GM19463 (cell line): Measurements from ENCODE around the gene SFXN5.
"Not testable (repeated sequence)": the region's sequence is repeated elsewhere in the genome, so short reads cannot be mapped to it uniquely, and the experiment has no call there.

Experiments used
- ATAC-seq: cut with Tn5 transposase; IDR thresholded peaks from one replicate; pipeline ENCODE4 v1.9.1; 2021; ENCODE audit warnings: mild to moderate bottlenecking, moderate library complexity; ENCODE audit not compliant: unreplicated experiment

Gene SFXN5

DNA sequence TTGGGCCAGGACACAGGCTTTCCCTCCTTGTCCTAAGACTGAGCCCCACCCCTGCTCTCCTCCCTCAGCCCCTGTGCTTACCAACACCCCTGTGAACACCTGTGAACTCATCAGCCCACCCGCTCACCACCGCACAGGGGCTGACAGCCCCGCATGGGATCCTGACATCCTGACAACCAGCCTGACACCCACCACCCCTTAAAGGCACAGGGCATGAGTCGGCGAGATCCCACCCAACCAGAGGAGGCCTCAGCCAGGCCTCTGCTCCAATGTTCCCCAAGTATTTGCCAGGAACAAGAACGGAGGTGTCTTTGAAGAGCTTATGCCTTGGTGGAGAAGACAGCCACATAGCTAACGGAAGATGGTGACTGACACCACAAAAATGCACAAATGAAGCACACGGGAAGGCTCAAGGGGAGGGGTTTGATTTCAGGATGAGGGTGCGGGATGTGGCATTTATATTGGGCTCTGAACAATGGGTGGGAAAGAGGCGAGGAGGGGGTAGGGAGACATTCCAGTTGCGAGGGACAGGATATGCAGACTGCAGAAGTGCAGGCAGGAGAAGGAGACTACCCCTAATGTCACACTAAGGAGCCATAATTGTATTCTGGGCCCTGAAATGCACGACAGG lies 30.2 kb upstream of the SFXN5 start:
- ATAC-seq, result no peak

DNA sequence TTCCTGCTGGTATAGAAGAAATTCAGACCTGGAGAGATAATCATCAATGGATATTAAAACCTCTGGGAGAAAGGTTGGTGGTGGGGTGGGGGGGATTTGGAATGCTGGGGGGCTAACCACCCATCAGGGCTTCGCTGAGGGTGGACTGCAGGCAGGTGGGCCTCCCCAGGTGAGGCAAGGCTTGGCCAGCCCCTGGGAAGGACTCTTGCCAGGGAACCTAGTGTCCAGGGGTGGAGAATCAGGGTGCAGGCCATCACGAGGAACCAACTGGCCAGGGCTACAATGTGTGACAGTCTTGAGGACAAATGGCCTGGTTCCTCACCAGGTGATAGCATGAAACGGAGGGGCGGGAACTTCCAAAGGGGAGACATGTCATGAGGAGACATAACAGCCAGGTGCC lies 29.4 kb upstream of the SFXN5 start:
- no peak for ATAC-seq

DNA sequence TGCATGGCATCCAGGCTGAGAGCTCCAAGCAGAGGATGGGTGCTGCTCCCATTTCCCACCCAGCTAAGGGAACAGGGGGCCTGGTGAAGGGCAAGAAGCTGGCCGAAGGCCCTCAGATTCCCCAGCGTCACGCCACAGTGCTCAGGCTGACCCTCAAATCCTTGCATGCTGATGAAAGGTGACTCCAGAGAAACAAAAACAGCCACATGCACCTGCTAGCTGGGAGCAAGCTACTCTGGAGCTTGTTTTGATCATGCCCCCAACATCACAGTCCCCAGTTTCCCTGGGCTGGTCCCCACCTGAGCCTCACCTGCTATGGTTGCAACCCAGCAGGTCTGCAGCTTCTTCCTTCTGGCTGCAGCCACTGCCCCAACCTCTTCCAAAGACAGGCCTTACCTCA lies 28.0 kb upstream of the SFXN5 start:
- no peak for ATAC-seq

DNA sequence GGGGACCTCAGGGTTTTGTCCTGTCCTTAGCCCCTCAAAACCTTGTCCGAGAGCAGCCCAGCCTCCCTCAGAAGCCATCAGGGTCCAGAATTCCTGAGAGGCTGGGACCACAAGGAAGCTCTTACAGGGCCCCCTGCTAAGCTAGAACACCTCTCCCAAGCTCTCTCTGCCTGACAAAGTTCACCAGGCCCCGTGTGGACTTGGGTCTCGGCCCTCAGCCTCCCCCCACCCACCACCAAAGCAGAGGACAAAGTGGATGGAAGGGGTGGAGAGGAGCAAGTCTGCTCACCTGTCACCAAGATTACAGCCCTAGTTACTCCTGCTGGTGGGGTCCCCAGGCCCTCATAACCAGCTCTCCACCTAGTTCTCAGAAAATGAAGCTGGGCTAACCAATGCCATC lies 24.4 kb upstream of the SFXN5 start:
- no peak for ATAC-seq

DNA sequence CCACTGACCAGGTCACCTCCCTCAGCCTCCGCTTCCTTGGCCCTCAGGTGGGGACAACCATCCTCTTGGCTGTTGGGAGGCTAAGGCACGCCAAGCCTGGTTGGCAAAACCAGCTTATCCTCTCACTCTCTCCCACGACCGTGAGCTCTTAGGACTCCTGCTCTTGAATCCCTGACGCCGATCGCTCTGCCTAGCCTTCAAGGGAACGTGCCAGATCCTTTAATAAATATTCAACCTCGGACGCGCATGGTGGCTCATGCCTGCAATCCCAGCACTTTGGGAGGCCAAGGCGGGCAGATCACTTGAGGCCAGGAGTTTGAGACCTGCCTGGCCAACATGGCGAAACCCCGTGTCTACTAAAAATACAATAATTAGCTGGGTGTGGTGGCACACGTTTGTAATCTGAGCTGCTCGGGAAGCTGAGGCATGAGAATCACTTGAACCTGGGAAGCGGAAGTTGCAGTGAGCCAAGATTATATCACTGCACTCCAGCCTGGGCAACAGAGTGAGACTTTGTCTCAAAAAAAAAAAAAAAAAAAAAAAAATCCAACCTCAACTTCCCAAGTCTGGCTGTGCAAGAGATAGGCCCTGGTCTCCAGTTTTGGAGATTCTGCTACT lies 22.2 kb upstream of the SFXN5 start:
- ATAC-seq, result not testable (repeated sequence)

DNA sequence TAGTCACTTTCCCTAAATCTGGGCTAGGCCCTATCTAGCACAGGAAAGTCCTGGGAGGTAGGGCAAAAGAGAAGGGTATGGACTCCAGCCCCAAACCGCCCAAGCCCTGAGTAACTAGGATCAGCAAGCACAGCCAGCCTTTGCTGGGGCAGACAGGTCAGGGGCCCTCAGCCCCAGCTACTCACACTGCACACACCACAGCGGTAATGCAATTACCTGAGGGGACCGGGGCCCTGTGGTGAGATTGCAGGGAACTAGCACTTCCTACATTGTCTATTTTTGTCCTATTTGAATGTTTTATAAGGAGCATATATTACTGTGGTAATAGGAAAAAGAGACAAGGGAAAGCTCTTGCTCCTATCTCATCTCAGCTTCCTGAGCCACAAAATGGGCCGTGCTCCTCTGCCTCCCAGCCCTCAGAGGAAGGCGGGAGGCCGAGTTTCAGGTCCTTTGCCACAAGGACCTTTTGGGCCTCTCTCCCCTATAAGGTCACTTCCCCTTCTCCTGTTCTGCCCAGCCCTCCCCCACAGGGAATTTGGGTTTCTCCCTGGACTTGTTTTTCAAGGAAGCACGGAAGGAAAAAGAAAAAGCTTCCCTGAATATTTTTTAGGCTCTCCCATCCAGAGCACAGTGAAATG lies 20.8 kb upstream of the SFXN5 start:
- no peak for ATAC-seq

DNA sequence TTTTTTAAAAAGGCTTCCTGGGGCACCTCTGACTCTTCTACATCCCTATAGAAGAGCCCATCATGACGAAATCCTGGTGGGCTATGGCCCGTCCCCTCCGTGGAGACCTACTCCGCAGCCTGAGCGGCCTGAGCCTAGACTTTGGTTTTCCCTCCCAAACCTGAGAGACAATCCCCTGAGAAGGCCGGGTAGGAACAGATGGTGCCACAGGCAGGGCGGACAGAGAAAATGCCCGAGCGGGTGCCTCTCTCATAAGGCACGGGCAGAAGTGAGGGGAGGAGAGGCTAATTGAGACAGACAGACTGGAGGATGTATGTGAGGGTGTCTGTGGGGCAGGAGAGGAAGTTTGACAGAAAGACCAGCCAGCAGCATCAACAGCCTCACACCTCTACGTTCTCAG lies 20.2 kb upstream of the SFXN5 start:
- ATAC-seq, result no peak

DNA sequence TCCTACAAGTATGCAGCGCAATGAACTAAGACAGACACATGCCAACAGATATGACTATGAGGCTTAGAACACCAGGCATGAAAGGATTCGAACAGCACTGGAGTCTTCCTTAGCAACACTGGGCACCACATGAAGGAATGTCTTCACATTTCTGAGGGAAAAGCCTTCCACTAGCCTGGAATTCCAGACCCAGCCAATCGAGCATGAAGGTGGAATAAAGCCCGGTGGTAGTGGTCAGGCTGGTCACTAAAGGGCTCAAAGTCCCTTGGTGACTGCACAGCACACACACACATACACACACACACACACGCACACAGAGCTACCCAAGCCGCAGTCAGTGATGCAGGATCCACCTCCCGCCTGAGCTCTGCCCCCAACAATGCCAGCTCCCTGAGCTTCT lies 19.7 kb upstream of the SFXN5 start:
- ATAC-seq, result no peak

DNA sequence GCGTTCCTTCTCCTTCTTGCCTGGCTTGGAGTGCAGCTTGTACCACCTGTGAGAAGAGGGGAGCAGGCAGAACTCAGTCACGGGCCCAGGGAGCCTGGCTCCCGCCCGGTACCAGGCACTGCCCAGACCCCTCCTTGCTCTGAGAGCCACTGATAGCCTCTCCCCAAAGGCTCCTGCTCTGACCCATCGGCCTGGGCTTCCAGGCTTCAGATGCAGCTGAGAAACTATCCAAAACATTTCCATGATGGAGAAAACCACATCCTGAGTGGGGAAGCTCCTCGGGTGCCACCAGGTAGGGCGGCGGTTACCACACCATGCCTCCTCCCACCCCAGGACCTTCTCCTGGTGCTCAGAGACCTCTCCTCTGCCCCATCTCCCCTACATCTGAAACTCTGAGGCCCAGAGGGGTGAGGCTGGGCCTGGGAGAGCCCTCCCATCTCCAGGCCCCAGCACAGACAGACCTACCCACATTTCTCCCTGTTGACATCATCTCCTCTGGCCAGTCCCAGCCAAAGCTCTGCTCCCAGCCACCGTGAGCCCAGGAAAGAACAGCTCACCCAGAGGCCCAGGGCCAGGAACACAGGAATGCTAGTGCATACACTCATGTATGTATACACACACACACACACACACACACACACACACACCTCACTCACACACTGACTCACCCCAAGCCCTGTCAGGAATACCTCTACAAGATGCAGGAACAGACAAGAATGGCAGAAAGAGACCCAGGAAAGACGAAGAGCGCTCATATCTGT lies 17.9 kb upstream of the SFXN5 start:
- no peak for ATAC-seq

DNA sequence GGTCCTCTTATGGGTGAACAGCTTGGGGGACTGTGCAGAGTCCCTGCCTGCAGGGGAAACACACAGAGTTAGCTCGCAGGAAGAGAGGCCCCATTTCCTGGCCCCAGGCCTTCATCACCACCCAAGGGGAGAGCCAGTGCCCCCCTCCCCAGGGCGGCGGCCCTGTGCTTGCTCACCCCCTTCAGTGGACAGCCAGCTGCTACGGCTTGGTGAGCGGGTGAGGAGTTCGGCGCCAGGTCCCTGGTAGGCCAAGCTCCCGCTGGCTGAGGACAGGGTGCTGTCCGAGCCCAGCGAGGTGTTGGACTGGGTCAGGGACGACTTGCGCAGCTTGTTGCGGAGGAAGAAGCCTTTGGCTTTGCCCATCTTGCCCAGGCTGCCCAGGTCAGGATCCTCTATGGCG lies 17.2 kb upstream of the SFXN5 start:
- no peak for ATAC-seq

DNA sequence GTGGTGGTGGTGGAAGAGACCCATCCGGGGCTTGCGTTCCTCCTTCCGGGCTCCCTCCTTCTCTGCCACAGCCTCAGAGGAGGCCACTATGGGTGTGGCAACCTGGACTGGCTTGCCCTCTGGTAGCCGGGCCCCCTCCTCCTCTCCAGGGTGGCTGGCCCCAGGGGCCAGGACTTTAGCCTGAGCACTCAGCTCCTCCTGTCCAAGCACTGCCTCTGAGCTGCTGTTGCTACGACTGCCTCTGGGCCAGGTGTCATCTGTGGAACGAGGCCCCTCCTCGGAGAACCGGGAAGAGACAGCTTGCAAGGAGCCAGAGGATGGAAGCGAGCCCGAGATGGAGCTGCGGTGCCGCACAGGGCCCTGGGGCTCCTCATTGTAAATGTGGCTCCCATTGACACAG lies 16.7 kb upstream of the SFXN5 start:
- no peak for ATAC-seq

DNA sequence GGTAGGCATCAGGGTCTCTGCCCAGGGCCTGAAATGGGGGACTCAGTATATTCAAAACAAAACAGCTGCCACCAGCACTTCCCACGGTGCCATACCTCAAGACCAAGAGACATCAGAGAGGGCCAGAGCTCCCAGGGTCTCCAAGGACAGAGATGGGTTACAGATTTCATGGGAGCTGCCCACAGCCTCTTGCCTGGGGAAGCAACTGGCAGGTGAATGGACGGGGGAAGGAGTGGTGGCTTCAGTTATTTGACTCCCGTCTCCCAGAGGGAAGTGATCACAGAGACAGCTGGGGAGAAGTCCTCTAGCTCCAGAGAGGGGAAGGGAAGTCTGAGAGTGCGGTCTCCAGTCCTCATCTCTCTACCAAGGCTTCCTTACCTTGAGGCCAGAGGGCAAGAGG lies 15.8 kb upstream of the SFXN5 start:
- ATAC-seq, result no peak

DNA sequence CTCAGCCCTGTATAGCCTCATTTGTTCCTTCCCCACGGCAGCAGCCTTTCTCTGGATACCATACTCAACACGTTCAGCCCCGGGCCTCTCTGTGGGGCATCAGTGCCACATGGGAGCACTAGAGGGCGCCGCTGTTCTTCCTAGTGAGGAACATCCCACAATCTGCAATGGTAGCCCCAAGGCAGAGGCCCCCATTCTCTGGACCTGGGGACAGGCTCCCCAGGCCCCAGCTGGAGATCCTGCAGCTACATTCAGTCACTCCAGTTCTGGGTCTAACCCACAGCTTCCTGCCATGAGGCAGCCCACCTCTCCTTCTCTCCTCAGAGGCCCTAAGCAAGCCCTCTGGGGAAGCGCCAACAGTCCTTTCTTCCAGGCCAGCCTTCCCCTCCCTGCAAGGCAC lies 14.2 kb upstream of the SFXN5 start:
- ATAC-seq, result peak; percentile 95

DNA sequence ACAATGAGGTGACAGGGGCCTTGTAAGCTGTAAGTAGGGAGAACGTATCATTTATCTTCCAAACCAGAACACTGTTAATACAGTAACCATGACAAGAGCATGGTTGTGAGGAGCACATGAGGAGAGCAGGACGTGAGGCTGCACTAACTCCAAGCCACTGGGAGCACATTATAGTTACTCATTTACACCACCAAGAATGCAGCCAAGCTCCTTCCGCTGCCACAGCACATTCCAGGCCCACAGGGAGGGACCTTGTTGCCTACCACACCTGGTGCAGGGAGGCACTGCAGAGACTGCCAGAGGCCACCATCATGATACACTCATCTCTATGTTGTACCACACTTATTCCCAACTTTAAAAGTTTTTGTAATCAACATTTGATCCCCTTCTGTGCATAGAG lies 13.5 kb upstream of the SFXN5 start:
- ATAC-seq, result no peak

DNA sequence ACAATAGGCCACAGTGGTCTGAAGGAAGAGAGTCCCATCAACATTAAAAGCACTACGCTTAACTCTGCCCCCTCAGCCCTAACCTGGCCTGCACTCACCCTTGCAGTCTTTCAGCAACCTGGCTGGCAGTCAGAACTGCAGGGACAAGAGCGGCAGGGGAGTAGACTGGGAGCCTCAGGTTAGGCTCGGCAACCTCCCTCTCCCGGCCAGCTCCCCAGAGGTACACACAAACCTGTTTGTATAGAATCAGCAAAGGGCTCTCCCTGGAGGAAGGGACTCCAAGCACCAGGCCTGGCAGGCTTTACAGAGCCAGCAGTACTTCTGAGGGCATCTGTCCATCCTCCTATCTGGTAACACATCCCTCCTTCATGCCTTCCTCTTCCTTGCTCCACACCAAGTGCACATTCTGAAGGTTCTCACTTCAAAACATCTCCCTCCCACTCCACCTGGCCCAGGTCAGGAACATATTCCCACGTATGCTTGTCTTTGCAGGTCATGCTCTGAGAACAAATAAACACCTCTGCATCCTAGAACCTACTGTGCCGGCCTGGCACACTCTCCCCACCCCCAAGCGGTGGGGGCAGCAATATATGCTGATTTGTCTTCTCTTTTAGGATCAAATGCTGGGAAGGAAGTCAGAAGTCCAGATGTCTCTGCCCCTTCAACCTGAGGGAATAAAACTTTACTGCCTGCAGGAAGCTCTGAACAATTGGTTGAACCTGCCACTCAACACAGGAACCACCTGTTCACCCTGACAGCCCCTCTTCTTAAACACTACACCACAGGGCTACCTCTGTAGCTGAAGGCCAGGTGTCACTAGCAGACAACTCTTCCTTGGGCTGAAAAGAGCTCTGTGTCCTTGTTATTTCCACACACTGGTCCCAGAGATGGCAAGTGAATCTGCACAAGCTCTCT lies 12.6 kb upstream of the SFXN5 start:
- no peak for ATAC-seq

DNA sequence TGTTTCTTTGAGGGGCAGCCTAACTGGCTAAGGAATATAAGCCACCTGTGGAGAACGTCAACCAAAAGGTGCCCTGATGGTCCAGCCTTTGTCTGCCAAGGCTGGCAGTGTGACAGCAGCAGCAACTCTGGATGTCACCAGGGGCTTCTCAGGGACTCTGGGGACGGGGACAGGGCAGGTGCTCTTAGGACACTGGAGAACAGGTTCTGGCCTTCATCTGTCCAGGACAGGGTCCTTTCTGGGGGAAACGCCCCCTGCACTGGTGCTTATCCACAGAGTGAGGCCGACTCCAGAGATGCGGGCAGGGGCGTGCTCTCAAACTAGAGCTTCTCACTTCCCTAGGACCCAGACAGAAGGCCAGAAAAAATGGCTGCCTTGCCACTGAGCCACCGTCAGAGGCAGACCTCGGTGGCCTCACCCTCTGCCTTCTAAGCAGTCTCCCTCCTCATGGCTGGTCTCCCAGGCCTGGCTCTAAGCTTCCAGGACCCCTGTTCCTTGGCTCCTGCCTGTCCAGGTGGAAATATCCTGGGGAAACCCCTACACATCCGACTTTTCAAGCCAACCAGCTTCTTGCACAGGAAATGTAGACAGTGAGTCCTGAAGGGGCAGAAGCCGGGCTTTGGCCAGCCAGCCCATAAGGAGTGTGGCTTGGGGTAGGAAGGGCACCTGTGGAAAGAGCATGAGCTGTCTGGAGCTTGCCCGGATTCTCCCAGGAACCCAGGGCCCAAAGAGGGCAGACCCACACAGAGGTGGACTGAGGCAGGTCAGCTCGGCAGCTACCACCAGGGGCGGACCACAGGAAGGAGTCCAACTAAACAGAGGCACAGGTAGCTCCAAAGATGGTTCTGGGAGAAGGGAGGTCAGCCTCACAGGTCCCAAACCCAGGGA lies 11.3 kb upstream of the SFXN5 start:
- ATAC-seq, result no peak

DNA sequence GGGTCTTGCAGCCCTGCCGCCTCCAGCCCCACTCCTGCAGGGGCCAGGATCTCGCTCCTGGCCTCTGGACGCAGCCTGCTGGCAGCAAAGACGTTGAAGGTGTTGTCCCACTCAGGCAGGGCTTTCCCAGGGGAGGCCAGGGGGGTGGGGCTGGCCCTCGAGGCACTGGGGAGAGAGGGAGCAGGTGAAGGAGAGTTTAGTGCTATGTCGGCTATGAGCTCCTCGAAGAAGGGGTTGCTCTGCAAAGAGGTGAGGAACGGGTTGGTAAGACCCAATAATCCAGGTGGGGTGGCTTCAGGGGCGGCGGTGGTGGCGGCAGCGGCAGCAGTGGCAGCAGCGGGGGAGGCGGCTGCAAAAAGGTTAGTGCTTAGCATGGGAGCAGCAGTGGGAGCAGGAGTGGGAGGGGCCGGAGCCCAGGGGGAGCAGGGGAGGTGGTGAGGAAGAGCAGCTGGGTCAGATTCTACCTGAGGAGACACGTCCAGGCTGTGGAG lies 9.7 kb upstream of the SFXN5 start:
- no peak for ATAC-seq

DNA sequence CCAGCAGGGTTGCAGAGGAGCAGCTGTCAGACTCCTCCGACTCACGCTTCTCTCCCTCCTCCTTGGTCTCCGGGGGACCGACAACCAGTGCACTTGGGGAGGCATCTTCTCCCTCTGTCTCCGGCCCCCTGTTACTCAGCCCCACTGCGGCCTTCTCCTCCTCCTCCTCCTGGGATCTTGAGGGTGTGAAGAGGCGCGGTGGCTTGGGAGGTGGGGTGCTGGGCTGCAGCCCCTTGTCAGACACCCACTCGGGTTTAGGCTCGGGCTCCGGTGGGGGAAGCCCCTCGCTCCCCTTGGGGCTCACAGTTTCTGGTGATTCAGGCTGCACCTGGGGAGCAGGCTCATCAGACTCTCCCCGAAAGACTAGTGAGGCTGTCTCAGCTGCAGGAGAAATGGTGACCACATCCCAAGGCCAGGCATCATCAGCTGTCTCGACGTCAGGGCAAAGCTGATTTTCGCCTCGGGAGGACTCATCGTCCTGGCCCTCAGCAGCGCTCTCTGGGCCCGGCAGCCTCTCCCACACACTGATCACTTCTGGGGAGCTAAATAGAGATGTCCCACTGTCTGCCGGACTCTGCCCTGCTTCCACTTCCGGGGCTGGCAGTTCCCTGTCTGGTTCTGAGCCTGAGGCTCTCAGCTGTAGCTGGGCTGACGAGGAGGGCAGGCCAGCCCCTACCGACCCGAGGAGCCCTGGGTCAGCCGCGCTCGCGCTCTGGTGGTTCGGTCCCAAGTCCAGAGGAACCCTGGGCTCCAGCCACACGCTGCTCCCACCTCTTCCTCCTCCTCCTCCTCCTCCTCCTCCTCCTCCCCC lies 9.0 kb upstream of the SFXN5 start:
- ATAC-seq, result no peak

DNA sequence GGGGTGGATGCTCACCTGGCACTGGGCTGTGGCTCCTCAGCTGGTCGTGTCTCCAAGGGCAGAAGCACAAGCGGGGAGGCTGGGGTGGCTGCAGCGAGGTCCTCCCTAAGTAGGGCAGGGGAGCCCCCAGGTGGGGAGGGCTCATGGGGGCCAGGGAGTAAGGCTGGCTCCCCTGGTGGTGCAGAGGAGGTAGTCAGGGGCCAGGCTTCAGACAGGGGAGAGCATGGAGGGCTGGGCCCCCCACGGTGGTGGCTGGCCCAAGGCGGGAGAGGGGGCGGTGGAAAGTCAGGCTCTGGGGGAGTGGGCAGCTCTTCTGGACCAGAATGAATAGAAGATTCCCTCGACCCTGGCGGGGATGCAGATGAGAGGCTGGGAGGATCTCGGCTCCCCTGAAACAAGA lies 8.1 kb upstream of the SFXN5 start:
- ATAC-seq, result no peak
